ENCODE data around the gene TRAPPC2.
A peak's percentile ranks its signal among the peaks of the same experiment; 100 is the strongest.

TRAPPC2 gene

GRCh38 chrX:13734278-13735172 lies at the start of gene TRAPPC2, which contains the start of gene OFD1:
TRAPPC2 (minus strand) TSS chrX:13734620; CDS start chrX:13719963, 14,657 bp downstream.
OFD1 (plus strand) TSS chrX:13734748; CDS start chrX:13735072, 324 bp downstream.
- Histone ChIP-seq H3K36me3 (ENCODE audit: control insufficient read depth in 5 of 5, insufficient read depth in 5 of 5, low read length in 5 of 5) (no peaks in the 10 kb centered on the region), H3K27ac (ENCODE audit: low read depth, low read length) (peak within 1 kb of the TSS; percentile 68), H3K4me3 (ENCODE audit: low read depth in 1 of 5, low read length in 5 of 5) (peak within 1 kb of the TSS; percentile 71 to 91 (median 80)), H3K27me3 (ENCODE audit: control insufficient read depth in 5 of 5, insufficient read depth in 4 of 5, low read length in 5 of 5) (peaks cover 0 to 14% (median 0%) of the 10 kb centered on the region in 5 donors), H3K9me3 (ENCODE audit: control insufficient read depth in 5 of 5, low read length in 5 of 5) (peaks cover 0 to 4% (median 0%) of the 10 kb centered on the region in 5 donors), H3K9ac (ENCODE audit: low read length in 5 of 5) (peak within 1 kb of the TSS; percentile 58 to 87 (median 78)), H3K4me1 (ENCODE audit: control insufficient read depth in 5 of 5, insufficient read depth in 5 of 5, low read length in 5 of 5) (peaks cover 0 to 23% (median 20%) of the 10 kb centered on the region in 5 donors)

GRCh38 chrX:13780868-13781427 lies 46.5 kb upstream of the TRAPPC2 start:
- H3K36me3 ChIP-seq (ENCODE audit: control insufficient read depth in 5 of 5, insufficient read depth in 5 of 5, low read length in 5 of 5) = peaks cover 2 to 5% (median 3%) of the 10 kb centered on the region in 5 donors
- H3K27me3 ChIP-seq (ENCODE audit: control insufficient read depth in 5 of 5, insufficient read depth in 4 of 5, low read length in 5 of 5) = peaks cover 0 to 19% (median 13%) of the 10 kb centered on the region in 5 donors
- H3K4me3 ChIP-seq (ENCODE audit: low read depth in 1 of 5, low read length in 5 of 5) = no peak overlapping the region
- no peak overlapping the region for H3K9ac ChIP-seq (ENCODE audit: low read length in 5 of 5)
- H3K4me1 ChIP-seq (ENCODE audit: control insufficient read depth in 5 of 5, insufficient read depth in 5 of 5, low read length in 5 of 5) = no peaks in the 10 kb centered on the region
- no peak overlapping the region for H3K27ac ChIP-seq (ENCODE audit: low read depth, low read length)
- no peaks in the 10 kb centered on the region for H3K9me3 ChIP-seq (ENCODE audit: control insufficient read depth in 5 of 5, low read length in 5 of 5)

GRCh38 chrX:13778916-13779315 lies 44.5 kb upstream of the TRAPPC2 start:
- H3K27me3 ChIP-seq (ENCODE audit: control insufficient read depth in 5 of 5, insufficient read depth in 4 of 5, low read length in 5 of 5) = peaks cover 0 to 14% (median 8%) of the 10 kb centered on the region in 5 donors
- H3K4me1 ChIP-seq (ENCODE audit: control insufficient read depth in 5 of 5, insufficient read depth in 5 of 5, low read length in 5 of 5) = no peaks in the 10 kb centered on the region
- H3K9me3 ChIP-seq (ENCODE audit: control insufficient read depth in 5 of 5, low read length in 5 of 5) = no peaks in the 10 kb centered on the region
- H3K36me3 ChIP-seq (ENCODE audit: control insufficient read depth in 5 of 5, insufficient read depth in 5 of 5, low read length in 5 of 5) = peaks cover 4 to 16% (median 13%) of the 10 kb centered on the region in 5 donors
- no peak overlapping the region for H3K27ac ChIP-seq (ENCODE audit: low read depth, low read length)
- no peak overlapping the region for H3K9ac ChIP-seq (ENCODE audit: low read length in 5 of 5)
- no peak overlapping the region for H3K4me3 ChIP-seq (ENCODE audit: low read depth in 1 of 5, low read length in 5 of 5)

- H3K27me3 ChIP-seq (ENCODE audit: control insufficient read depth in 5 of 5, insufficient read depth in 4 of 5, low read length in 5 of 5) = peaks cover 0 to 3% (median 3%) of the 10 kb centered on the region in 5 donors
- H3K4me3 ChIP-seq (ENCODE audit: low read depth in 1 of 5, low read length in 5 of 5) = no peak overlapping the region
- no peaks in the 10 kb centered on the region for H3K4me1 ChIP-seq (ENCODE audit: control insufficient read depth in 5 of 5, insufficient read depth in 5 of 5, low read length in 5 of 5)
- H3K36me3 ChIP-seq (ENCODE audit: control insufficient read depth in 5 of 5, insufficient read depth in 5 of 5, low read length in 5 of 5) = peaks cover 4 to 19% (median 13%) of the 10 kb centered on the region in 5 donors
- H3K9me3 ChIP-seq (ENCODE audit: control insufficient read depth in 5 of 5, low read length in 5 of 5) = no peaks in the 10 kb centered on the region
- no peak overlapping the region for H3K27ac ChIP-seq (ENCODE audit: low read depth, low read length)
- no peak overlapping the region for H3K9ac ChIP-seq (ENCODE audit: low read length in 5 of 5)
Observed at GRCh38 chrX:13776387-13776786, 42.0 kb upstream of the TRAPPC2 start.

GRCh38 chrX:13775837-13776236 lies 41.4 kb upstream of the TRAPPC2 start:
- no peaks in the 10 kb centered on the region for H3K4me1 ChIP-seq (ENCODE audit: control insufficient read depth in 5 of 5, insufficient read depth in 5 of 5, low read length in 5 of 5)
- H3K27ac ChIP-seq (ENCODE audit: low read depth, low read length) = no peak overlapping the region
- H3K9ac ChIP-seq (ENCODE audit: low read length in 5 of 5) = no peak overlapping the region
- no peak overlapping the region for H3K4me3 ChIP-seq (ENCODE audit: low read depth in 1 of 5, low read length in 5 of 5)
- H3K36me3 ChIP-seq (ENCODE audit: control insufficient read depth in 5 of 5, insufficient read depth in 5 of 5, low read length in 5 of 5) = peaks cover 4 to 19% (median 13%) of the 10 kb centered on the region in 5 donors
- peaks cover 0 to 3% (median 2%) of the 10 kb centered on the region in 5 donors for H3K27me3 ChIP-seq (ENCODE audit: control insufficient read depth in 5 of 5, insufficient read depth in 4 of 5, low read length in 5 of 5)
- no peaks in the 10 kb centered on the region for H3K9me3 ChIP-seq (ENCODE audit: control insufficient read depth in 5 of 5, low read length in 5 of 5)

- no peak overlapping the region for H3K4me3 ChIP-seq (ENCODE audit: low read depth in 1 of 5, low read length in 5 of 5)
- H3K4me1 ChIP-seq (ENCODE audit: control insufficient read depth in 5 of 5, insufficient read depth in 5 of 5, low read length in 5 of 5) = no peaks in the 10 kb centered on the region
- no peaks in the 10 kb centered on the region for H3K9me3 ChIP-seq (ENCODE audit: control insufficient read depth in 5 of 5, low read length in 5 of 5)
- peaks cover 0 to under 1% (median 0%) of the 10 kb centered on the region in 5 donors for H3K27me3 ChIP-seq (ENCODE audit: control insufficient read depth in 5 of 5, insufficient read depth in 4 of 5, low read length in 5 of 5)
- no peak overlapping the region for H3K27ac ChIP-seq (ENCODE audit: low read depth, low read length)
- H3K36me3 ChIP-seq (ENCODE audit: control insufficient read depth in 5 of 5, insufficient read depth in 5 of 5, low read length in 5 of 5) = peaks cover 7 to 28% (median 16%) of the 10 kb centered on the region in 5 donors
- no peak overlapping the region for H3K9ac ChIP-seq (ENCODE audit: low read length in 5 of 5)
Observed at GRCh38 chrX:13774696-13775095, 40.3 kb upstream of the TRAPPC2 start.

GRCh38 chrX:13770013-13770535 lies 35.7 kb upstream of the TRAPPC2 start:
- H3K9me3 ChIP-seq (ENCODE audit: control insufficient read depth in 5 of 5, low read length in 5 of 5) = no peaks in the 10 kb centered on the region
- H3K27ac ChIP-seq (ENCODE audit: low read depth, low read length) = no peak overlapping the region
- H3K9ac ChIP-seq (ENCODE audit: low read length in 5 of 5) = no peak overlapping the region
- no peak overlapping the region for H3K4me3 ChIP-seq (ENCODE audit: low read depth in 1 of 5, low read length in 5 of 5)
- H3K4me1 ChIP-seq (ENCODE audit: control insufficient read depth in 5 of 5, insufficient read depth in 5 of 5, low read length in 5 of 5) = peaks cover 0 to 10% (median 0%) of the 10 kb centered on the region in 5 donors
- peaks cover 9 to 29% (median 15%) of the 10 kb centered on the region in 5 donors for H3K36me3 ChIP-seq (ENCODE audit: control insufficient read depth in 5 of 5, insufficient read depth in 5 of 5, low read length in 5 of 5)
- peaks cover 0 to 6% (median 0%) of the 10 kb centered on the region in 5 donors for H3K27me3 ChIP-seq (ENCODE audit: control insufficient read depth in 5 of 5, insufficient read depth in 4 of 5, low read length in 5 of 5)

GRCh38 chrX:13768939-13769338 lies 34.5 kb upstream of the TRAPPC2 start:
- no peak overlapping the region for H3K27ac ChIP-seq (ENCODE audit: low read depth, low read length)
- no peaks in the 10 kb centered on the region for H3K9me3 ChIP-seq (ENCODE audit: control insufficient read depth in 5 of 5, low read length in 5 of 5)
- no peak overlapping the region for H3K4me3 ChIP-seq (ENCODE audit: low read depth in 1 of 5, low read length in 5 of 5)
- peaks cover 0 to 6% (median 0%) of the 10 kb centered on the region in 5 donors for H3K27me3 ChIP-seq (ENCODE audit: control insufficient read depth in 5 of 5, insufficient read depth in 4 of 5, low read length in 5 of 5)
- H3K4me1 ChIP-seq (ENCODE audit: control insufficient read depth in 5 of 5, insufficient read depth in 5 of 5, low read length in 5 of 5) = peaks cover 0 to 20% (median under 1%) of the 10 kb centered on the region in 5 donors
- no peak overlapping the region for H3K9ac ChIP-seq (ENCODE audit: low read length in 5 of 5)
- peaks cover 3 to 29% (median 9%) of the 10 kb centered on the region in 5 donors for H3K36me3 ChIP-seq (ENCODE audit: control insufficient read depth in 5 of 5, insufficient read depth in 5 of 5, low read length in 5 of 5)

- Histone ChIP-seq H3K4me3 (ENCODE audit: low read depth in 1 of 5, low read length in 5 of 5) (no peak overlapping the region), H3K27me3 (ENCODE audit: control insufficient read depth in 5 of 5, insufficient read depth in 4 of 5, low read length in 5 of 5) (peaks cover 0 to 6% (median 0%) of the 10 kb centered on the region in 5 donors), H3K4me1 (ENCODE audit: control insufficient read depth in 5 of 5, insufficient read depth in 5 of 5, low read length in 5 of 5) (peaks cover 0 to 31% (median 9%) of the 10 kb centered on the region in 5 donors), H3K27ac (ENCODE audit: low read depth, low read length) (peak overlapping the region; percentile 28), H3K36me3 (ENCODE audit: control insufficient read depth in 5 of 5, insufficient read depth in 5 of 5, low read length in 5 of 5) (peaks cover 10 to 33% (median 12%) of the 10 kb centered on the region in 5 donors), H3K9me3 (ENCODE audit: control insufficient read depth in 5 of 5, low read length in 5 of 5) (no peaks in the 10 kb centered on the region), H3K9ac (ENCODE audit: low read length in 5 of 5) (no peak overlapping the region)
Observed at GRCh38 chrX:13764765-13765164, 30.3 kb upstream of the TRAPPC2 start.

Measured in subcutaneous abdominal adipose tissue (tissue), 5 donors.